Neural cell (in vitro differentiated cells): ENCODE data around the gene MYO6.

Experiments
- EP300 ChIP-seq: fragments of 450-650 bp; conservative IDR thresholded peaks from 2 replicates; pipeline ENCODE4 v1.6.1; 2014; ENCODE audit warnings: antibody characterized with exemption, mild to moderate bottlenecking, moderate library complexity; ENCODE audit not compliant: poor library complexity, severe bottlenecking
- EZH2 ChIP-seq: fragments of 200-600, 300-800 bp; shearing (Covaris generic), sonication (generic); IDR thresholded peaks from 2 replicates; pipeline ENCODE4 v1.6.1; 2014; ENCODE audit warnings: antibody characterized with exemption, low read length, borderline replicate concordance, mild to moderate bottlenecking; ENCODE audit not compliant: insufficient read depth, poor library complexity, severe bottlenecking
- POLR2AphosphoS5 ChIP-seq: IDR thresholded peaks from 2 replicates; pipeline ENCODE4 v1.6.1; 2012
- REST ChIP-seq: IDR thresholded peaks from 2 replicates; pipeline ENCODE4 v1.6.1; 2012; ENCODE audit warnings: borderline replicate concordance
- TF ChIP-seq, protein P1 (sequence below): fragments of 450-650 bp; IDR thresholded peaks from 2 replicates; pipeline ENCODE4 v1.5.1; 2014; ENCODE audit warnings: antibody characterized with exemption, mild to moderate bottlenecking, moderate library complexity; ENCODE audit not compliant: poor library complexity, severe bottlenecking

DNA sequence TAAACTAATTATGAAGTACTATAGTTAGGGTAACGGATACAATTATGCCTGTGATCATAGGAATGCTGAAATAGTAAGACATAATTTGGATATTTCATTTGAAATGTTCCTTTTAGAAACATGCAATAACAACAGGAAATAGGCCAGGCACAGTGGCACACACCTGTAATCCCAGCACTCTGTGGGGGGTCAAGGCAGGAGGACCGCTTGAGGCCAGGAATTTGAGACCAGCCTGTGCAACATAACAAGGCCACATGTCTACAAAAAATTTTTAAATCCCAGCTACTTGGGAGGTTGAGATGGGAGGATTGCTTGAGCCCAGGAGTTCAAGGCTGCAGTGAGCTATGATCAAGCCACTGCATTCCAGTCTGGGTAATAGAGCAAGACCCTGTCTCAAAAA lies 25.7 kb upstream of the MYO6 start:
- TF ChIP-seq, protein P1, sequence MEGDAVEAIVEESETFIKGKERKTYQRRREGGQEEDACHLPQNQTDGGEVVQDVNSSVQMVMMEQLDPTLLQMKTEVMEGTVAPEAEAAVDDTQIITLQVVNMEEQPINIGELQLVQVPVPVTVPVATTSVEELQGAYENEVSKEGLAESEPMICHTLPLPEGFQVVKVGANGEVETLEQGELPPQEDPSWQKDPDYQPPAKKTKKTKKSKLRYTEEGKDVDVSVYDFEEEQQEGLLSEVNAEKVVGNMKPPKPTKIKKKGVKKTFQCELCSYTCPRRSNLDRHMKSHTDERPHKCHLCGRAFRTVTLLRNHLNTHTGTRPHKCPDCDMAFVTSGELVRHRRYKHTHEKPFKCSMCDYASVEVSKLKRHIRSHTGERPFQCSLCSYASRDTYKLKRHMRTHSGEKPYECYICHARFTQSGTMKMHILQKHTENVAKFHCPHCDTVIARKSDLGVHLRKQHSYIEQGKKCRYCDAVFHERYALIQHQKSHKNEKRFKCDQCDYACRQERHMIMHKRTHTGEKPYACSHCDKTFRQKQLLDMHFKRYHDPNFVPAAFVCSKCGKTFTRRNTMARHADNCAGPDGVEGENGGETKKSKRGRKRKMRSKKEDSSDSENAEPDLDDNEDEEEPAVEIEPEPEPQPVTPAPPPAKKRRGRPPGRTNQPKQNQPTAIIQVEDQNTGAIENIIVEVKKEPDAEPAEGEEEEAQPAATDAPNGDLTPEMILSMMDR: no peak
- no peak for TF ChIP-seq EP300
- no peak for TF ChIP-seq REST
- no peak for TF ChIP-seq EZH2
- no peak for TF ChIP-seq POLR2AphosphoS5
